ENCODE results near the gene MRO. TPM values are rescaled to one million over a fixed set of nuclear protein-coding genes. Genes with fewer than 3 reads are reported as not detected.

Gene MRO
- total and polyA plus RNA-seq, 2 of the 4 experiments (the other 2 are of a cell fraction): not detected

- Histone ChIP-seq H2BK120ac (ENCODE audit: low read depth, low read length) (no peak overlapping the region), H3K9me3 (ENCODE audit: control insufficient read depth, insufficient read depth, low read length) (no peaks in the 10 kb centered on the region), H3K79me1 (ENCODE audit: low read depth in 1 of 2, low read length in 2 of 2) (no peaks in the 10 kb centered on the region), H3K14ac (replicated peaks; ENCODE audit: low read depth, low read length) (no peak overlapping the region), H4K91ac (ENCODE audit: insufficient read depth, low read depth, low read length) (no peak overlapping the region), H3K27me3 (ENCODE audit: control insufficient read depth, insufficient read depth, low read length) (no peaks in the 10 kb centered on the region), H4K20me1 (ENCODE audit: insufficient read depth, low read length) (no peaks in the 10 kb centered on the region), H3K9me1 (ENCODE audit: insufficient read depth, low read length) (no peaks in the 10 kb centered on the region), H2AK9ac (replicated peaks; ENCODE audit: low read depth, low read length, poor library complexity) (no peak overlapping the region), H4K8ac (ENCODE audit: low read depth in 2 of 2, low read length in 2 of 2) (no peak overlapping the region), H3K36me3 (ENCODE audit: control insufficient read depth, insufficient read depth, low read length) (no peaks in the 10 kb centered on the region), H3K56ac (ENCODE audit: extremely low read depth, insufficient read depth, low read length) (no peak overlapping the region), H2BK5ac (ENCODE audit: low read depth, low read length, poor library complexity, severe bottlenecking) (no peak overlapping the region), H2AK5ac (ENCODE audit: low read depth, low read length) (no peak overlapping the region), H2BK15ac (ENCODE audit: low read depth, low read length) (no peak overlapping the region), H3K4me1 (ENCODE audit: control insufficient read depth, insufficient read depth, low read length) (no peaks in the 10 kb centered on the region), H3K9ac (ENCODE audit: low read depth, low read length) (no peak overlapping the region), H3K23ac (ENCODE audit: low read depth, low read length) (no peak overlapping the region), H3K4ac (ENCODE audit: low read depth, low read length) (no peak overlapping the region), H2BK20ac (ENCODE audit: low read depth, low read length) (no peak overlapping the region), H4K5ac (ENCODE audit: low read depth, low read length) (no peak overlapping the region), H3K27ac (ENCODE audit: insufficient read depth, low read length) (no peak overlapping the region), H2AFZ (replicated peaks; ENCODE audit: low read length, poor library complexity) (no peak overlapping the region), H3K18ac (ENCODE audit: low read depth, low read length) (no peak overlapping the region), H3K4me3 (ENCODE audit: insufficient read depth, low read depth, low read length) (no peak overlapping the region), H3K4me2 (ENCODE audit: low read depth, low read length) (no peak overlapping the region)
- in situ Hi-C loops (cut with MboI; ENCODE audit: low sequenced_read_pairs): no loop called here
- ChIA-PET CTCF (no interaction called here), POLR2A (ENCODE audit: unreplicated experiment) (no interaction called here)
- BruUV-seq (replicated peaks): no TSS peak
- no peak for TF ChIP-seq USF2 (IDR thresholded peaks at IDR 0.05; ENCODE audit: low read depth, low read length)
- TF ChIP-seq CTCF (conservative IDR thresholded peaks at IDR 0.05; ENCODE audit: low read depth, low read length): no peak
- no peak for TF ChIP-seq MAFK (IDR thresholded peaks at IDR 0.05; ENCODE audit: low read depth, low read length)
- no peak for TF ChIP-seq NFE2L2 (IDR thresholded peaks at IDR 0.05; ENCODE audit: low read depth, low read length)
- no peak for TF ChIP-seq CHD1 (IDR thresholded peaks at IDR 0.05; ENCODE audit: low read depth, low read length)
- TF ChIP-seq MAZ (IDR thresholded peaks at IDR 0.05; ENCODE audit: borderline replicate concordance, low read depth, low read length): no peak
- TF ChIP-seq MXI1 (IDR thresholded peaks at IDR 0.05; ENCODE audit: borderline replicate concordance, low read depth, low read length): no peak
- no peak for TF ChIP-seq BHLHE40 (IDR thresholded peaks at IDR 0.05; ENCODE audit: low read depth, low read length)
- TF ChIP-seq RFX5 (IDR thresholded peaks at IDR 0.05; ENCODE audit: low read depth, low read length): no peak
- no peak for TF ChIP-seq SMC3 (IDR thresholded peaks at IDR 0.05; ENCODE audit: low read depth, low read length)
- TF ChIP-seq RCOR1 (IDR thresholded peaks at IDR 0.05; ENCODE audit: insufficient replicate concordance, low read length): no peak
- no peak for TF ChIP-seq CEBPB (IDR thresholded peaks at IDR 0.05; ENCODE audit: low read depth, low read length)
- no peak for ATAC-seq (ENCODE audit: low read depth)
- intact Hi-C loops (cut with micrococcal nuclease): no loop called here
- no peak for DNase-seq
- 80% methylated on average over 2 of the region's 10 CpGs; no CpG with 5 or more reads in 1 of the 2 experiments for WGBS, 2 experiments (ENCODE audit: extremely low coverage in 2 of 2, insufficient read length in 1 of 2)
- dilution Hi-C loops (cut with HindIII; ENCODE audit: low sequenced_read_pairs, unreplicated experiment): no loop called here
Measured at GRCh38 chr18:50793641-50794565, 25.9 kb downstream of the MRO start.
